BLaER1 (cell line): ENCODE results near the gene GPR158.

Experiments used
- H3K27ac ChIP-seq: shearing (Covaris generic); formaldehyde crosslinking; 2 replicates; pipeline ENCODE4 v1.8.1; 2022
- H3K27me3 ChIP-seq: shearing (Covaris generic); formaldehyde crosslinking; 2 replicates; pipeline ENCODE4 v1.8.1; 2022
- H3K36me3 ChIP-seq: shearing (Covaris generic); formaldehyde crosslinking; 2 replicates; pipeline ENCODE4 v1.8.1; 2022
- H3K4me1 ChIP-seq: shearing (Covaris generic); formaldehyde crosslinking; 2 replicates; pipeline ENCODE4 v1.8.1; 2022
- H3K4me2 ChIP-seq: shearing (Covaris generic); formaldehyde crosslinking; 2 replicates; pipeline ENCODE4 v1.8.1; 2022
- H3K4me3 ChIP-seq: shearing (Covaris generic); formaldehyde crosslinking; 2 replicates; pipeline ENCODE4 v1.8.1; 2022
- H3K9ac ChIP-seq: shearing (Covaris generic); formaldehyde crosslinking; 2 replicates; pipeline ENCODE4 v1.8.1; 2022
- H3K9me3 ChIP-seq: shearing (Covaris generic); formaldehyde crosslinking; 2 replicates; pipeline ENCODE4 v1.8.1; 2022
- H4K20me1 ChIP-seq: shearing (Covaris generic); formaldehyde crosslinking; 2 replicates; pipeline ENCODE4 v1.8.1; 2022
- Cebpa-rat ChIP-seq: shearing (Covaris generic); IDR thresholded peaks from 2 replicates; pipeline ENCODE4 v1.8.1; 2022

GPR158 gene

DNA sequence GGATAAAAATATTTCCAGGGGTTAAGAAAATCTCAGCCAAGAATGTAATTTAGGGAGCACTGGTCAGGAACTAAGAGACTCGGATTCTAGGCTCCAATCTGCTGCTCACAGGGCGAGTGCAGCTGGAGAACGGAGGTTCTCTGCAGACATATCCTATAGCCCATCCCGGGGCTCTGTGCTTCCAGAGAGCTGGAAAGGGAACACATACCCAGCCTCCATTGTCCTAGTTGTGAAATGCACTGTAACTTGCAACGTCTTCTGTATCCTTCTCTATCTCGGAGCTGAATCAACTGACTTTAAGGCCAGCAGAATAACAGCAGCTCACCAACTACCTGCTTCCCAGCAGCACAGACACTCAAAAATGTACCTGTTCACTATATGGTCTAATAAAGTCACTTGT is 408.2 kb downstream of the GPR158 start:
- Histone ChIP-seq H3K9ac (no peak overlapping the region), H3K4me2 (no peak overlapping the region), H3K27me3 (no peaks in the 10 kb centered on the region), H3K36me3 (no peaks in the 10 kb centered on the region), H3K9me3 (peaks cover 25% of the 10 kb centered on the region), H4K20me1 (no peaks in the 10 kb centered on the region), H3K4me3 (no peak overlapping the region), H3K27ac (no peak overlapping the region), H3K4me1 (no peaks in the 10 kb centered on the region)
- no peak for TF ChIP-seq Cebpa-rat

DNA sequence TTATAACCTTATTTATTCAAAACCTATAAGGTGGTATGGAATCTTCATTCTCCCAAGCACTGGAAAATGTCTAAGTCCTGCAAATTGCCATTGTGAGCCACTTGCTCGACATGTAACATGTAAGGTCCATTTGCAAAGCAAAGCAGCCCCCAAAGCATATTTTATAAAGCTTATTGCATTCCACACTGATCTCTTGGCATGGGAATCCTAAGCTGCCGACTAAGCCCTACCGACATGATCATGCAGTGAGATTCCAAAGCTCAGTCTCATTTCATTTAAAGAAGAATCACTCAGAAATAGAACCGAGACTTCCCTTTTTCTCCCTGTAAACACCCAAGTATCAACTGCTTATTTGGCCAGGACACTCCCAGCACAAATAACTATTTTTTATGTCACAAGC is 425.9 kb downstream of the GPR158 start:
- H3K4me1 ChIP-seq = no peaks in the 10 kb centered on the region

DNA sequence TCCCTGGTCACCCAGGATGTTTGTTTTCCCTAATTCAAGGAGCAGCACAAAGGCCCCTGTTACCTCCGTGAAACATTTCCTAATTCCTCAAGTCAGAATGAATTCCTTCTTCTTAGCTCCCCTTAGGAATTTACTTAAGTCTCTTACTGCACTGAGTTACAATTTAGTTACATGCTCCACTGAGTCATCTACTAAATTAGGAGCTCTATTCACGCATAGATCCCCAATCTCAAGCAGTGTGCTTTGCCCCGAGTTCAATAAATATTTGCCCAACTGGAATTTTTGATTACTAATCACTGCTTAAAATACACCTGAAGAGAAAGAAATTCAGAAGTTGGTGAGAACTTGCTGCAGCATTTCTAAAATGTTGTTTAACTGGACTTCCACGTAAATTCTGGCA is 429.8 kb downstream of the GPR158 start:
- no peaks in the 10 kb centered on the region for H4K20me1 ChIP-seq
- no peak overlapping the region for H3K9ac ChIP-seq
- H3K27me3 ChIP-seq = no peaks in the 10 kb centered on the region
- H3K4me1 ChIP-seq = no peaks in the 10 kb centered on the region
- no peak overlapping the region for H3K4me2 ChIP-seq
- H3K4me3 ChIP-seq = no peak overlapping the region
- no peaks in the 10 kb centered on the region for H3K9me3 ChIP-seq
- no peaks in the 10 kb centered on the region for H3K36me3 ChIP-seq
- no peak for TF ChIP-seq Cebpa-rat
- no peak overlapping the region for H3K27ac ChIP-seq

More for the DNA sequence above, 425.9 kb downstream of the GPR158 start:
- no peak for TF ChIP-seq Cebpa-rat
- H3K9ac ChIP-seq = no peak overlapping the region
- no peak overlapping the region for H3K4me3 ChIP-seq
- H3K9me3 ChIP-seq = no peaks in the 10 kb centered on the region
- no peak overlapping the region for H3K4me2 ChIP-seq
- no peak overlapping the region for H3K27ac ChIP-seq
- no peaks in the 10 kb centered on the region for H4K20me1 ChIP-seq
- no peaks in the 10 kb centered on the region for H3K27me3 ChIP-seq
- no peaks in the 10 kb centered on the region for H3K36me3 ChIP-seq

DNA sequence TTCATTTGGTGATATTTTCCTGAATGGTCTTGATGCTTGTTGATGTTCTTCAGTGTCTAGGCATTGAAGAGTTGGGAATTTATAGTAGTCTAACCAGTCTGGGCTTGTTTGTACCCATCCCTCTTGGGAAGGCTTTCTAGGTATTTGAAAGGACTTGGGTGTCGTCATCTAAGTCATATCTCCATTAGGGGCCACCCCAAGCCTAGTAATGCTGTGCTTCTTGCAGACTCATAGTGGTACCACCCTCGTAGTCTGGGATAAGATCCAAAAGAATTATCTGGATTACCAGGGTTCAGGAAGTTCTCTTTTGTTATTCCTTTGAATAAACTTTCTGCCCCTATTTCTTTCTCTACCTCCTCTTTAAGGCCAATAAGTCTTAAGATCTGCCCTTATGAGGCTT is 439.9 kb downstream of the GPR158 start:
- Histone ChIP-seq H3K4me3 (no peak overlapping the region), H4K20me1 (no peaks in the 10 kb centered on the region), H3K9me3 (no peaks in the 10 kb centered on the region), H3K27me3 (no peaks in the 10 kb centered on the region), H3K27ac (no peak overlapping the region), H3K4me2 (no peak overlapping the region), H3K4me1 (no peaks in the 10 kb centered on the region), H3K9ac (no peak overlapping the region), H3K36me3 (no peaks in the 10 kb centered on the region)
- no peak for TF ChIP-seq Cebpa-rat

DNA sequence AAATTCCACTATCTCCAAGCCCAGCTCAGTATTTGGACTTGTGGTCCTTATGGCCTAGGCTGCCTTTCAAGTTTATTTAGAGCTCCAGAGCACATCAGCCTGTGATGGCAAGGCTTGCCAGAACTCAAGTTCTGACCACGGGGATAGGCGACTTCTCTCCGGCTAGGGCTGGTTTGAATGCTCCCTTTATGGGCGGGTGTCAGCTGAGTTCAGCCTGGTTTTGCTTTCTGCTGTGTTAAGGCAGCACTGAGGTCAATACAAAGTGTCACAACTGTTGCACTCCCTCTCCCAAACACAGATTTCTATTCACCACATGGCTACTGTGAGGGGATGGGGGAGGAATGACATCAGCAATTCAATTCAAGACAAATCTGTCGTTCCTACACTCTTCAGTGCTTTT is 441.1 kb downstream of the GPR158 start:
- no peak for TF ChIP-seq Cebpa-rat
- H3K4me3 ChIP-seq = no peak overlapping the region
- no peak overlapping the region for H3K27ac ChIP-seq
- H3K27me3 ChIP-seq = no peaks in the 10 kb centered on the region
- no peaks in the 10 kb centered on the region for H4K20me1 ChIP-seq
- H3K9ac ChIP-seq = no peak overlapping the region
- no peaks in the 10 kb centered on the region for H3K4me1 ChIP-seq
- no peaks in the 10 kb centered on the region for H3K36me3 ChIP-seq
- no peaks in the 10 kb centered on the region for H3K9me3 ChIP-seq
- H3K4me2 ChIP-seq = no peak overlapping the region

DNA sequence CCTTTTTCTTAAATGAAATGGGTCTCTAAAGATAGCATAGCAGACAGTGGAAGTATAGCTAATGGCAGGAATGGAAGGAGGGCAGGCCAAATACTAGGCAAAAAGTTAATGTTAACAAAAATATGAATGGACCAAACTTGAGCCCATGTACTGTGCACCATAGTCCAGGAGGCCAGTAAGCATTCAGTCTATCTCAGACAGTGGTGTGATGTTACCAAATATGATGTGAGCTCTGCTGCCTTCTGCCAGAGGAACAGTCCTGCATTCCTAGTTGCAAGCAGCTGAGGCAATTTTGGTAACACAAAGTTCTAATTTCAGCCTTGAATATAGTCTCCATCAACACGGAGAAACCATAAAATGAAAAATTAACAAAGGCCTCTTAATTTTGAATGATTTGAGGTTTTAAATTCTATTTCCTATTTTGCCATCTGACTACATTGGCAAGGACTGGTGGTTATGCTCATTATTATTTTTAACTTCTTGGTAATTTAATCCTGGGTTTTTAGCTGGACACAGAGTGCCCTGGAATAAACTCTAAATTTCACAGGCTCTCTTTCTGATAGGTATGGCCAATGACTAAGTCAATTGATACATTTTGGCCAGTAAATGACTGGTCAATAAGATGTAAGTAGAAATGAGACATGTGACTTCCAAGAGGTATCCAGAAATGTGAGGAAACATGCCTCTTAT is 442.2 kb downstream of the GPR158 start:
- TF ChIP-seq Cebpa-rat = no peak
- no peaks in the 10 kb centered on the region for H3K9me3 ChIP-seq
- H3K4me2 ChIP-seq = no peak overlapping the region
- no peak overlapping the region for H3K27ac ChIP-seq
- no peak overlapping the region for H3K4me3 ChIP-seq
- no peaks in the 10 kb centered on the region for H3K27me3 ChIP-seq
- no peak overlapping the region for H3K9ac ChIP-seq
- no peaks in the 10 kb centered on the region for H3K4me1 ChIP-seq
- H3K36me3 ChIP-seq = no peaks in the 10 kb centered on the region
- H4K20me1 ChIP-seq = no peaks in the 10 kb centered on the region

DNA sequence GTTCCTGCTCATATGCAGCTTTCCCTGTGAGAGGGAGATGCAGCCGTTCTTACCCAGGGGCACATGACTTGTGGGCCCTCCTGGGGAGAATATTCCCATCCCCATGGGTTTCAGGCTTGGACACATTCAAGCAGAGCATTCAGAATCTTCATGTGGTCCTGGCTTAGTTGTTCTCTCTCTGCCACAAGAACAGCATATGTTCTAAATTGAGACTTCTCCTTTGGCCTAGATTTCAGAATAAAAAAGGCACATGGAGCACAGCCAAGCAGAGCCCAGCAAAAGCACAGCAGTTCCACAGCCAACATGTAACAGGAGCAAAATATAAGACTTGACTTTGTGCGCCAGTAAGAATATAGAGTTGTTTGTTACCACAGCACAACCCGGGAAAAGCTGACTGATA is 452.8 kb downstream of the GPR158 start:
- no peak overlapping the region for H3K27ac ChIP-seq
- H3K9ac ChIP-seq = no peak overlapping the region
- no peaks in the 10 kb centered on the region for H3K9me3 ChIP-seq
- no peak overlapping the region for H3K4me3 ChIP-seq
- no peaks in the 10 kb centered on the region for H3K36me3 ChIP-seq
- H3K4me1 ChIP-seq = no peaks in the 10 kb centered on the region
- H3K4me2 ChIP-seq = no peak overlapping the region
- H3K27me3 ChIP-seq = no peaks in the 10 kb centered on the region
- no peaks in the 10 kb centered on the region for H4K20me1 ChIP-seq
- TF ChIP-seq Cebpa-rat = no peak

DNA sequence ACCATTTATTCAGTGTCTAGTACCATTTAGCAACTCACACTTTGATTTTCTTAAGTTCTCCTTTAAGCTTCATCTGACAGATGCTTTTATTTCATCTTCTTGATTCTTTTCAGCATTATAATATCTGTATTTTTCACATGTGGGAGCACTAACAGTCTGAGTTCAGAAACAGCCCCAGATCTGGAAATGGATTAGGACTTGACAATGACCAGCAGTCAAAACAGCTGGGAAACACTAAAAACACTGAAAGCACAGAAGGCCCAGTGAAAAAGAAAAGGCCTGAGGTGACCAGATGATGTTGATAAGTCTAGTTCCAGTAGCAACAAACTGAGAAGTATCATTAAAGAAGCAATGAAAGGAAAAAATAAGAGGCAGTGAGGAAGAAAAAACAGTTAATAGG is 454.5 kb downstream of the GPR158 start:
- H3K4me2 ChIP-seq = no peak overlapping the region
- no peak overlapping the region for H3K4me3 ChIP-seq
- no peaks in the 10 kb centered on the region for H3K4me1 ChIP-seq
- no peaks in the 10 kb centered on the region for H4K20me1 ChIP-seq
- H3K36me3 ChIP-seq = no peaks in the 10 kb centered on the region
- no peak overlapping the region for H3K9ac ChIP-seq
- no peaks in the 10 kb centered on the region for H3K9me3 ChIP-seq
- no peak overlapping the region for H3K27ac ChIP-seq
- no peak for TF ChIP-seq Cebpa-rat
- H3K27me3 ChIP-seq = no peaks in the 10 kb centered on the region

DNA sequence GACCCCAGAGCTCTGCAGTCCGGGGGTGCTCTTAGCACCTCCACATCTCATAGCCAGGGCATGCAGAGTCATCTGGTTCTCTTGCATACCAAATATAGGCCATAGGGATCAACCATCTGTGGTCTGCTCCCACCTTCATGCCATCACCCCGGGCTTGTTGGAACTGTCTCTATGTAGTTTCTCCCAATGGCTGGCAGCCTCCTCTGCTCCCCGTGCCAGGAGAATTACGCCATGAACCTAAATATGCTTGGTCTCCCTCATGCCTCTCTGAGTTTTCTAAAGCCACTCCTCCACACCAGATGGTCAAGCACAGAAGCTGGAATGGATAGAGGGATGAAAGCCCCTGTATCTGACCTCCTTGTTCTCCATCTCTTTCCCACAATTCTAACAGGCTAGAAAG is 456.7 kb downstream of the GPR158 start:
- TF ChIP-seq Cebpa-rat = no peak
- Histone ChIP-seq H3K4me3 (no peak overlapping the region), H3K9me3 (no peaks in the 10 kb centered on the region), H4K20me1 (no peaks in the 10 kb centered on the region), H3K4me2 (no peak overlapping the region), H3K36me3 (no peaks in the 10 kb centered on the region), H3K4me1 (no peaks in the 10 kb centered on the region), H3K27ac (no peak overlapping the region), H3K27me3 (no peaks in the 10 kb centered on the region), H3K9ac (no peak overlapping the region)

DNA sequence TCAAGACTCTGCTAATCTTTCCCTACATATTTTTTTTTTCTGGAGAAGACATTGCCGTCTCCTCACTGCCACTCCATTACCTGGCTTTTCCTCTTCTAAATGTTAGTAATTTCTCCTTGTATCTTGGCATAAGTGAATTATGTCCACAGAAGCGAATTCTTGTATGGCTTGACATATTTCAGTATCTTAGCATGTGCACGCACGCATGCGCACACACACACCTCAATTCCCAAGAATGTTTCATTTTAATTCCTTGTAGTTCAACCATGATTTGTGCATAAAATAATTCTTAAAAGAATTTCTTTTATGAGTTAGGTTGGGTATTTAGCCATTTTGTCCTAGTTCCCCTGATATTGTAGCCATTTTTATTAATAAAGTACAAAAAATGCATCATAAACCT is 458.0 kb downstream of the GPR158 start:
- Histone ChIP-seq H3K27ac (no peak overlapping the region), H3K9ac (no peak overlapping the region), H4K20me1 (no peaks in the 10 kb centered on the region), H3K4me2 (no peak overlapping the region), H3K27me3 (no peaks in the 10 kb centered on the region), H3K36me3 (no peaks in the 10 kb centered on the region), H3K4me1 (no peaks in the 10 kb centered on the region), H3K4me3 (no peak overlapping the region), H3K9me3 (no peaks in the 10 kb centered on the region)
- TF ChIP-seq Cebpa-rat = no peak

DNA sequence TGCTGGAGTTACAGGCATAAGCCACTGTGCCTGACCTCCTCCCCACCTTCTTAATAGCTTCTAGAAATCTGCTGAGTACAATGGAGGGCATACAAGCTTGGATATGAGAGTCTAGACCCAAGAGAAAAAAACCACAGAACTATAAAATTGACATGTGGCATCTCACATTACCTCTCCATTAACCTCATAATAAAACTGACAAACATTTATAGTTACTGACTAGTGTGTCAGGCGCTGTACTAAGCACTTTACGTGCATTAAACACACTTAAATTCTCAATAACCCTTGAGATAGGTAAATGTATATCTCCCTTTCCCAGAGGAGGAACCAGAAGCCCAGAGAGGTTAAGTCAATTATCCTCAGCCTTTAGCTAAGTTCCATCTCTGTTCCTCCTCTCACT is 458.7 kb downstream of the GPR158 start:
- Histone ChIP-seq H3K27me3 (no peaks in the 10 kb centered on the region), H3K4me2 (no peak overlapping the region), H4K20me1 (no peaks in the 10 kb centered on the region), H3K9me3 (no peaks in the 10 kb centered on the region), H3K4me1 (no peaks in the 10 kb centered on the region), H3K9ac (no peak overlapping the region), H3K4me3 (no peak overlapping the region), H3K36me3 (no peaks in the 10 kb centered on the region), H3K27ac (no peak overlapping the region)
- TF ChIP-seq Cebpa-rat = no peak
